GM18508 (cell line): ENCODE data around the gene MPZ.
A peak's percentile ranks its signal among the peaks of the same experiment; 100 is the strongest.
"Not testable (repeated sequence)": the region's sequence is repeated elsewhere in the genome, so short reads cannot be mapped to it uniquely, and the experiment has no call there.

Experiments
- ATAC-seq: cut with Tn5 transposase; IDR thresholded peaks from one replicate; pipeline ENCODE4 v1.9.1; 2021; ENCODE audit warnings: moderate number of reproducible peaks; ENCODE audit not compliant: insufficient read depth, unreplicated experiment

The MPZ gene

GRCh38 chr1:161309868-161310267, at the start of gene MPZ:
MPZ (minus strand) TSS chr1:161309968; CDS start chr1:161309905, 63 bp downstream.
- no peak for ATAC-seq

GRCh38 chr1:161359291-161359690, 49.5 kb upstream of the MPZ start:
- ATAC-seq: no peak

- no peak for ATAC-seq
These were observed 47.3 kb upstream of the MPZ start for GRCh38 chr1:161357073-161357472.

GRCh38 chr1:161351482-161351881, 41.7 kb upstream of the MPZ start:
- no peak for ATAC-seq

- ATAC-seq: no peak
These were observed 40.9 kb upstream of the MPZ start for GRCh38 chr1:161350671-161351070.

GRCh38 chr1:161342821-161343220, 33.1 kb upstream of the MPZ start:
- ATAC-seq: no peak

GRCh38 chr1:161342177-161342576, 32.4 kb upstream of the MPZ start:
- no peak for ATAC-seq

- no peak for ATAC-seq
These were observed 26.0 kb upstream of the MPZ start for GRCh38 chr1:161335796-161336195.

GRCh38 chr1:161333166-161333565, 23.4 kb upstream of the MPZ start:
- no peak for ATAC-seq

- ATAC-seq: no peak
These were observed 20.6 kb upstream of the MPZ start for GRCh38 chr1:161330346-161330745.

- no peak for ATAC-seq
These were observed 14.3 kb upstream of the MPZ start for GRCh38 chr1:161324020-161324419.

GRCh38 chr1:161315841-161316674, 6.3 kb upstream of the MPZ start:
- ATAC-seq: not testable (repeated sequence)

GRCh38 chr1:161314201-161314981, 4.6 kb upstream of the MPZ start, which contains the start of gene SDHC:
SDHC (plus strand) TSS chr1:161314381; CDS start chr1:161314406, 25 bp downstream.
- peak; percentile 75 for ATAC-seq

- no peak for ATAC-seq
These were observed 3.9 kb upstream of the MPZ start for GRCh38 chr1:161313554-161314200.

GRCh38 chr1:161311595-161312181, 1.9 kb upstream of the MPZ start:
- ATAC-seq: no peak

- no peak for ATAC-seq
These were observed 1.7 kb downstream of the MPZ start for GRCh38 chr1:161307892-161308638.

- ATAC-seq: no peak
These were observed 2.5 kb downstream of the MPZ start for GRCh38 chr1:161307230-161307768.

GRCh38 chr1:161305867-161306519, 3.8 kb downstream of the MPZ start:
- no peak for ATAC-seq
